Hepatocyte (in vitro differentiated cells): ENCODE results near the gene IRF4. TPM values are rescaled to one million over a fixed set of nuclear protein-coding genes. Genes with fewer than 3 reads are reported as not detected.
A peak's percentile ranks its signal among the peaks of the same experiment; 100 is the strongest.

ENCODE experiments used
- DNase-seq: peaks from one replicate; pipeline ENCODE4 v3.0.0-alpha.2; 2016; ENCODE audit warnings: low spot score
- H2AFZ ChIP-seq: fragments of 200-600 bp; sonication (generic); 2 replicates; pipeline ENCODE4 v1.6.0; 2016; ENCODE audit warnings: antibody characterized with exemption, mild to moderate bottlenecking
- H3K27ac ChIP-seq: fragments of 200-600 bp; sonication (generic); 2 replicates; pipeline ENCODE4 v1.5.1; 2016; ENCODE audit warnings: mild to moderate bottlenecking
- H3K27me3 ChIP-seq: fragments of 200-600 bp; sonication (generic); 2 replicates; pipeline ENCODE4 v1.6.1; 2016
- H3K36me3 ChIP-seq: fragments of 200-600 bp; sonication (generic); replicated peaks from 2 replicates; pipeline ENCODE4 v1.5.1; 2016; ENCODE audit warnings: low read depth; ENCODE audit not compliant: insufficient read depth
- H3K4me1 ChIP-seq: fragments of 200-600 bp; sonication (generic); 2 replicates; pipeline ENCODE4 v1.5.1; 2016; ENCODE audit warnings: mild to moderate bottlenecking, moderate library complexity; ENCODE audit not compliant: insufficient read depth
- H3K4me2 ChIP-seq: fragments of 200-600 bp; sonication (generic); 2 replicates; pipeline ENCODE4 v1.6.0; 2016
- H3K4me3 ChIP-seq: fragments of 200-600 bp; sonication (generic); 2 replicates; pipeline ENCODE4 v1.5.1; 2016; ENCODE audit warnings: mild to moderate bottlenecking
- H3K79me2 ChIP-seq: fragments of 200-600 bp; sonication (generic); 2 replicates; pipeline ENCODE4 v1.6.0; 2017; ENCODE audit warnings: mild to moderate bottlenecking
- H3K9me2 ChIP-seq: fragments of 200-600 bp; sonication (generic); replicated peaks from 2 replicates; pipeline ENCODE4 v1.6.0; 2017; ENCODE audit warnings: mild to moderate bottlenecking; ENCODE audit not compliant: insufficient read depth
- H3K9me3 ChIP-seq: fragments of 200-600 bp; sonication (generic); 2 replicates; pipeline ENCODE4 v1.5.1; 2016; ENCODE audit warnings: low read depth, mild to moderate bottlenecking
- H4K20me1 ChIP-seq: fragments of 200-600 bp; sonication (generic); 2 replicates; pipeline ENCODE4 v1.6.0; 2016; ENCODE audit warnings: mild to moderate bottlenecking; ENCODE audit not compliant: insufficient read depth, poor library complexity, severe bottlenecking
- EZH2 ChIP-seq: fragments of 200-600 bp; sonication (generic); IDR thresholded peaks from 2 replicates; pipeline ENCODE4 v1.6.1; 2016; ENCODE audit warnings: antibody characterized with exemption, mild to moderate bottlenecking, borderline replicate concordance
- EZH2phosphoT487 ChIP-seq: fragments of 200-600 bp; sonication (generic); IDR thresholded peaks from one replicate; pipeline ENCODE4 v1.6.1; 2018; ENCODE audit warnings: antibody characterized with exemption, mild to moderate bottlenecking, low read depth, moderate library complexity; ENCODE audit not compliant: unreplicated experiment, severe bottlenecking
- WGBS: methylation state at CpG from one replicate; pipeline ENCODE4 v1.1.6; 2016; ENCODE audit warnings: low lambda C conversion rate; ENCODE audit errors: missing lambda C conversion rate; 5-methylcytosine and 5-hydroxymethylcytosine counted together
- polyA plus RNA-seq: library from polyadenylated mRNA; unstranded; fragments of >200 nt; fragmentation: Nextera tagmentation; extraction: Ambion mirVana; gene quantifications from 2 replicates; pipeline ENCODE4 v1.2.1, GENCODE V29; 2016
- total RNA-seq: library from RNA; depleted of rRNA; stranded (reverse); fragments of >200 nt; gene quantifications from 2 replicates; pipeline ENCODE4 v1.2.3, GENCODE V29; 2014
- TF ChIP-seq, protein P1 (sequence below): fragments of 200-600 bp; sonication (generic); IDR thresholded peaks from 2 replicates; pipeline ENCODE4 v1.5.1; 2016; ENCODE audit warnings: antibody characterized with exemption, mild to moderate bottlenecking; ENCODE audit not compliant: poor library complexity

The IRF4 gene
- total and polyA plus RNA-seq, 2 experiments from 2014 or later = 0.02 to 0.23 TPM

DNA sequence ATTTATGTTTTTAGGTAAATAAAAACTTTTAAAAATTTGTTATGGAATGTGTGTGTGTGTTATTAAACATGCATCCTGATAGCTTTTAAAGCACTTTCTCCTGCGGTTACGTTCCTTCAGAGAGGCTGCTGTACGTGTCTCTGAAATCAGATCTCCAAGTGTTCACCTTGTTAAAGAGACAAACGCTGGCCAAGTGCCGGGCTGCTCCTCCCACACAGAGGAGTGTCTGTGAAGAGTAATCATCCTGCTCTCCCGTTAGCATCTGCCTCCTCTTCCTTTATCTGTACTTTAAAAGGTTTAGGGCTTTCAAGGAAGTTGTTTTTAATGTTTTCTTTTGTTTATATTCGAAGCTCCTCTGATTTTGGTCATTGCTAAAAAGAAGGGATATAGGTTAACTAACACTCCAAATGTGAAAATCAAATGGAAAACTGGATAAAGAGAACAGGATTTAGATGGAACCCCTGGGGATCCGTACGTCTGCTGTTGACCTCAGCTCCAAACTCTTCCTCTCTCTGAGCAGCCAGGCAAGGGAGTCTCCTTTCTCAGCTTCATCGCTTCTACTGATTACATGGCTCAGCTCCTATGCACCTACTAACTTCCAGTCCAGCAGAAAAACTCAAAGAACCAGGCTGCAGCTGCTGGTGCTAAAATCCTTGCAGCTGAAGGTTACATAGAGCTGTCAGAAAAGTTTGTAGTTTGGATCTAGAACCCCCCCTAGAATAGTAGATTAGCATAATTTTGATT lies 20.0 kb downstream of the IRF4 start:
- Histone ChIP-seq H3K79me2 (no peaks in the 10 kb centered on the region), H3K4me2 (peak overlapping the region; percentile 12), H3K27me3 (no peaks in the 10 kb centered on the region), H3K4me1 (no peaks in the 10 kb centered on the region), H3K4me3 (no peak overlapping the region), H3K27ac (no peak overlapping the region), H2AFZ (no peak overlapping the region), H4K20me1 (no peaks in the 10 kb centered on the region), H3K9me2 (no peaks in the 10 kb centered on the region), H3K9me3 (no peaks in the 10 kb centered on the region), H3K36me3 (no peaks in the 10 kb centered on the region)
- TF ChIP-seq EZH2 (no peak), EZH2phosphoT487 (no peak)
- TF ChIP-seq, protein P1, sequence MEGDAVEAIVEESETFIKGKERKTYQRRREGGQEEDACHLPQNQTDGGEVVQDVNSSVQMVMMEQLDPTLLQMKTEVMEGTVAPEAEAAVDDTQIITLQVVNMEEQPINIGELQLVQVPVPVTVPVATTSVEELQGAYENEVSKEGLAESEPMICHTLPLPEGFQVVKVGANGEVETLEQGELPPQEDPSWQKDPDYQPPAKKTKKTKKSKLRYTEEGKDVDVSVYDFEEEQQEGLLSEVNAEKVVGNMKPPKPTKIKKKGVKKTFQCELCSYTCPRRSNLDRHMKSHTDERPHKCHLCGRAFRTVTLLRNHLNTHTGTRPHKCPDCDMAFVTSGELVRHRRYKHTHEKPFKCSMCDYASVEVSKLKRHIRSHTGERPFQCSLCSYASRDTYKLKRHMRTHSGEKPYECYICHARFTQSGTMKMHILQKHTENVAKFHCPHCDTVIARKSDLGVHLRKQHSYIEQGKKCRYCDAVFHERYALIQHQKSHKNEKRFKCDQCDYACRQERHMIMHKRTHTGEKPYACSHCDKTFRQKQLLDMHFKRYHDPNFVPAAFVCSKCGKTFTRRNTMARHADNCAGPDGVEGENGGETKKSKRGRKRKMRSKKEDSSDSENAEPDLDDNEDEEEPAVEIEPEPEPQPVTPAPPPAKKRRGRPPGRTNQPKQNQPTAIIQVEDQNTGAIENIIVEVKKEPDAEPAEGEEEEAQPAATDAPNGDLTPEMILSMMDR = no peak
- WGBS = 24% methylated on average over 10 of the region's 10 CpGs
- DNase-seq = no peak

- TF ChIP-seq EZH2 (no peak), EZH2phosphoT487 (no peak)
- TF ChIP-seq, protein P1 = no peak
- no peaks in the 10 kb centered on the region for H3K4me1 ChIP-seq
These were observed 20.8 kb downstream of the IRF4 start for GRCh38 chr6:412146-412886.

GRCh38 chr6:414447-414846 lies 22.9 kb downstream of the IRF4 start:
- Histone ChIP-seq H3K79me2 (no peaks in the 10 kb centered on the region), H3K27ac (no peak overlapping the region), H3K27me3 (no peaks in the 10 kb centered on the region), H2AFZ (no peak overlapping the region), H3K9me2 (no peaks in the 10 kb centered on the region), H3K4me2 (no peak overlapping the region), H4K20me1 (no peaks in the 10 kb centered on the region), H3K4me3 (no peak overlapping the region), H3K9me3 (no peaks in the 10 kb centered on the region), H3K36me3 (no peaks in the 10 kb centered on the region), H3K4me1 (no peaks in the 10 kb centered on the region)
- DNase-seq = no peak
- no peak for TF ChIP-seq EZH2
- TF ChIP-seq EZH2phosphoT487 = no peak
- TF ChIP-seq, protein P1 = no peak

More at GRCh38 chr6:412146-412886, 20.8 kb downstream of the IRF4 start:
- DNase-seq = no peak
- Histone ChIP-seq H4K20me1 (no peaks in the 10 kb centered on the region), H3K79me2 (no peaks in the 10 kb centered on the region), H3K4me2 (no peak overlapping the region), H3K27ac (no peak overlapping the region), H3K9me2 (no peaks in the 10 kb centered on the region), H2AFZ (no peak overlapping the region), H3K36me3 (no peaks in the 10 kb centered on the region), H3K4me3 (no peak overlapping the region), H3K9me3 (no peaks in the 10 kb centered on the region), H3K27me3 (no peaks in the 10 kb centered on the region)
- WGBS = 85% methylated on average over 3 of the region's 3 CpGs
